NCI-H2227 (cell line): ENCODE results near the gene ADRM1.

Experiments
- DNase-seq: peaks from one replicate; lab custom pipeline; 2025; ENCODE audit not compliant: unreplicated experiment; lab: John Stamatoyannopoulos, UW

ADRM1 gene

GRCh38 chr20:62352402-62353288 is 49.8 kb downstream of the ADRM1 start:
- DNase-seq = no peak

GRCh38 chr20:62353289-62354030 is 50.7 kb downstream of the ADRM1 start:
- DNase-seq = no peak

GRCh38 chr20:62354031-62354808 is 51.4 kb downstream of the ADRM1 start:
- DNase-seq = no peak

GRCh38 chr20:62354811-62355341 is 52.1 kb downstream of the ADRM1 start:
- no peak for DNase-seq

- no peak for DNase-seq
Measured at GRCh38 chr20:62355516-62355877, 52.7 kb downstream of the ADRM1 start.

GRCh38 chr20:62355878-62356588 is 53.2 kb downstream of the ADRM1 start:
- no peak for DNase-seq

GRCh38 chr20:62356589-62357186 is 53.9 kb downstream of the ADRM1 start:
- no peak for DNase-seq

- DNase-seq = no peak
Measured at GRCh38 chr20:62357187-62357667, 54.4 kb downstream of the ADRM1 start.

- DNase-seq = no peak
Measured at GRCh38 chr20:62357681-62358080, 54.9 kb downstream of the ADRM1 start.
